ENCODE results near the gene NFIB. TPM values are rescaled to one million over a fixed set of nuclear protein-coding genes. Genes with fewer than 3 reads are reported as not detected.

Gene NFIB
- polyA plus RNA-seq, 1 donor (not counting 4 experiments of a cell fraction or from before 2014, with no cell fraction given) = 8.9 TPM

DNA sequence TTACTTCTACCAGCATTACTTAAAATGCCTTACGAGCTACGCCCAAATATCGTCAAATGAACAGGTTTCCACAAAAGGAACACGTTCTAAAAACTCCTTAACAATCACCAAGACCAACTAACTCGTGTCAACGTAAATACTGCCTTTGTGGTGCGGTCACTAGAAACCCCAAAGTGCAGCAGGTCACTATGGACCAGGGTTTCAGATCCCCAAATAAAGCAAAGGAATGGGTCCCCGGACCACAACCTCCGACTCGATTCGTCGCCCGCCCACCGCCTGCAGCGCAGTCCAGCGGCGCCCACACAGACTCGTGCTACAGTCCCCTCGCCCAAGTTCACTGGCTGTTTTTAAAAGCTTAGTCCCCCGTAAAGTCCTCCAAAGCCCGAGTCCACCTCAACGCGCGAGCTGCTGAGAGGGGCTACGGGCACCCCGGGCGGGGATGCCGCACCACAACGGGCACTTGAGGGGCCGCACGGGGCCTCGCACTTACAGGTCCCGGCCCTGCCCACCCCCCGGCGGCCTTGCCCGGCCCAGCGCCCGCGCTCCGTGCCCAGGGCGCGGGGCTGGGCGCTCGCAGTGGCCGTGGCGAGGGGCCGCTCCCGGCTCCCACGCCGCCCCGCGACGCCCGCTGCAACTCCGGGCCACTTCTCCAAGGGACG is 1.1 kb downstream of the NFIB start:
- dilution Hi-C loops (cut with MboI; ENCODE audit: extremely low pct_ligation_motif_present, low sequenced_read_pairs) = no loop called here
- Histone ChIP-seq H3K4me2 (ENCODE audit: control insufficient read depth, extremely low read depth, insufficient read depth, low read depth, low read length) (peak overlapping the region; percentile 96), H3K4me3 (ENCODE audit: control insufficient read depth in 2 of 3, extremely low read depth in 1 of 3, insufficient read depth in 2 of 3, low read depth in 1 of 3, low read length in 3 of 3) (peak overlapping the region; percentile 61 to 86 (median 86)), H3K9me1 (ENCODE audit: control insufficient read depth, extremely low read depth, insufficient read depth, low read length) (no peaks in the 10 kb centered on the region), H3K79me2 (ENCODE audit: control insufficient read depth, insufficient read depth, low read length) (peaks cover 59% of the 10 kb centered on the region), H2AFZ (ENCODE audit: control insufficient read depth, low read length) (no peak overlapping the region), H3K36me3 (ENCODE audit: control insufficient read depth in 2 of 2, extremely low read depth in 1 of 2, insufficient read depth in 2 of 2, low read length in 2 of 2) (no peaks in the 10 kb centered on the region), H4K20me1 (ENCODE audit: control insufficient read depth, extremely low read depth, insufficient read depth, low read length) (no peaks in the 10 kb centered on the region), H3K9me3 (ENCODE audit: control insufficient read depth, low read depth, low read length) (no peaks in the 10 kb centered on the region), H3K27ac (ENCODE audit: control insufficient read depth, insufficient read depth, low read length) (peak overlapping the region; percentile 92), H3K4me1 (ENCODE audit: control insufficient read depth, extremely low read depth, insufficient read depth, low read length) (peaks cover 36% of the 10 kb centered on the region), H3K9ac (ENCODE audit: control insufficient read depth, extremely low read depth, insufficient read depth, low read length) (peak overlapping the region; percentile 98), H3K27me3 (ENCODE audit: control insufficient read depth, extremely low read depth, insufficient read depth, low read length) (no peaks in the 10 kb centered on the region)
- DNase-seq (ENCODE audit: low read depth, low spot score) (no peak), FAIRE-seq (peak; percentile 26)
- no peak for TF ChIP-seq EZH2 (IDR thresholded peaks at IDR 0.05; ENCODE audit: low read length)
- TF ChIP-seq, protein P1, sequence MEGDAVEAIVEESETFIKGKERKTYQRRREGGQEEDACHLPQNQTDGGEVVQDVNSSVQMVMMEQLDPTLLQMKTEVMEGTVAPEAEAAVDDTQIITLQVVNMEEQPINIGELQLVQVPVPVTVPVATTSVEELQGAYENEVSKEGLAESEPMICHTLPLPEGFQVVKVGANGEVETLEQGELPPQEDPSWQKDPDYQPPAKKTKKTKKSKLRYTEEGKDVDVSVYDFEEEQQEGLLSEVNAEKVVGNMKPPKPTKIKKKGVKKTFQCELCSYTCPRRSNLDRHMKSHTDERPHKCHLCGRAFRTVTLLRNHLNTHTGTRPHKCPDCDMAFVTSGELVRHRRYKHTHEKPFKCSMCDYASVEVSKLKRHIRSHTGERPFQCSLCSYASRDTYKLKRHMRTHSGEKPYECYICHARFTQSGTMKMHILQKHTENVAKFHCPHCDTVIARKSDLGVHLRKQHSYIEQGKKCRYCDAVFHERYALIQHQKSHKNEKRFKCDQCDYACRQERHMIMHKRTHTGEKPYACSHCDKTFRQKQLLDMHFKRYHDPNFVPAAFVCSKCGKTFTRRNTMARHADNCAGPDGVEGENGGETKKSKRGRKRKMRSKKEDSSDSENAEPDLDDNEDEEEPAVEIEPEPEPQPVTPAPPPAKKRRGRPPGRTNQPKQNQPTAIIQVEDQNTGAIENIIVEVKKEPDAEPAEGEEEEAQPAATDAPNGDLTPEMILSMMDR (optimal IDR thresholded peaks at IDR 0.05 in 1 of 3, IDR thresholded peaks at IDR 0.05 in 1 of 3, conservative IDR thresholded peaks at IDR 0.05 in 1 of 3; ENCODE audit: extremely low read depth in 1 of 3, insufficient read depth in 2 of 3, low read length in 3 of 3) = no peak

DNA sequence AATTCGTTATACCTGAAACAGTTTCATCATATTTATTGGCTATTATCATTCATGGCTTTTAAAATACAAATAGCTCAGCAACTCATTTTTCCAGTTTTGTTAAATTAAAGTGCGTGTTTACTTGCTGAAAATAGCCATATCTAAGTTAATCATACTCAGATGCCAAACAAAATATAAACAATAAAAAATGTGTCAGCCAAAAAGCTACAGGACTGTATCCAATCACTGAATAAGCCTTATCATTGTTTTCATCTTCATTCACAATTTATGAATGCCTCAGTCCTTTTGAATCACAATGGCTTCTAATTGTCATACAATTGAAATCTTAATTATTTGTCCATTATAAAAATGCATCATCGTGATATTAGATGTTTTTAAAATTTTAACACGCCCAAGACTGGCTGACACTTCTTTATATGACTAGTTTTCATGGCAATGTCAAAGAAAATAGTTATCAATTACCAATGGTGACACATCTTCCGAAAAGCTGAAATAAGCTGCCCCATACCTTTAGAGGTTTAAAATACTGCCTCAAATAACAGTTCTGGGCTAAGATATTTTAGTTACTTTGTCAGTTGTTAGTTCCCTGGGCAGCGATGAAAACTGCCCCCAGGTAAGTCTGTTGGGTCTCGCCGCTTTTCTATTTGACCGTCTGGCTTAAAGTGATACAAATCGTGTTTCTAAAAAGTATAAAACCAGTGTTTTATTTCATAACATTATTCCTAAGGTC is 1.8 kb downstream of the NFIB start:
- DNase-seq (ENCODE audit: low read depth, low spot score) (no peak), FAIRE-seq (no peak)
- H2AFZ ChIP-seq (ENCODE audit: control insufficient read depth, low read length) = no peak overlapping the region
- dilution Hi-C loops (cut with MboI; ENCODE audit: extremely low pct_ligation_motif_present, low sequenced_read_pairs) = no loop called here
- H3K27ac ChIP-seq (ENCODE audit: control insufficient read depth, insufficient read depth, low read length) = peak overlapping the region; percentile 92
- H3K9ac ChIP-seq (ENCODE audit: control insufficient read depth, extremely low read depth, insufficient read depth, low read length) = peak overlapping the region; percentile 98
- peaks cover 66% of the 10 kb centered on the region for H3K79me2 ChIP-seq (ENCODE audit: control insufficient read depth, insufficient read depth, low read length)
- H3K4me3 ChIP-seq (ENCODE audit: control insufficient read depth in 2 of 3, extremely low read depth in 1 of 3, insufficient read depth in 2 of 3, low read depth in 1 of 3, low read length in 3 of 3) = peak overlapping the region; percentile 61 to 86 (median 86)
- no peaks in the 10 kb centered on the region for H3K27me3 ChIP-seq (ENCODE audit: control insufficient read depth, extremely low read depth, insufficient read depth, low read length)
- H4K20me1 ChIP-seq (ENCODE audit: control insufficient read depth, extremely low read depth, insufficient read depth, low read length) = no peaks in the 10 kb centered on the region
- no peaks in the 10 kb centered on the region for H3K9me1 ChIP-seq (ENCODE audit: control insufficient read depth, extremely low read depth, insufficient read depth, low read length)
- peak overlapping the region; percentile 96 for H3K4me2 ChIP-seq (ENCODE audit: control insufficient read depth, extremely low read depth, insufficient read depth, low read depth, low read length)
- peaks cover 36% of the 10 kb centered on the region for H3K4me1 ChIP-seq (ENCODE audit: control insufficient read depth, extremely low read depth, insufficient read depth, low read length)
- H3K36me3 ChIP-seq (ENCODE audit: control insufficient read depth in 2 of 2, extremely low read depth in 1 of 2, insufficient read depth in 2 of 2, low read length in 2 of 2) = no peaks in the 10 kb centered on the region
- no peaks in the 10 kb centered on the region for H3K9me3 ChIP-seq (ENCODE audit: control insufficient read depth, low read depth, low read length)
- TF ChIP-seq EZH2 (IDR thresholded peaks at IDR 0.05; ENCODE audit: low read length) = no peak
- TF ChIP-seq, protein P1 (optimal IDR thresholded peaks at IDR 0.05 in 1 of 3, IDR thresholded peaks at IDR 0.05 in 1 of 3, conservative IDR thresholded peaks at IDR 0.05 in 1 of 3; ENCODE audit: extremely low read depth in 1 of 3, insufficient read depth in 2 of 3, low read length in 3 of 3) = no peak

Measured in keratinocyte (primary cell).